ENCODE measurements around the gene RGS3.

RGS3 gene

DNA sequence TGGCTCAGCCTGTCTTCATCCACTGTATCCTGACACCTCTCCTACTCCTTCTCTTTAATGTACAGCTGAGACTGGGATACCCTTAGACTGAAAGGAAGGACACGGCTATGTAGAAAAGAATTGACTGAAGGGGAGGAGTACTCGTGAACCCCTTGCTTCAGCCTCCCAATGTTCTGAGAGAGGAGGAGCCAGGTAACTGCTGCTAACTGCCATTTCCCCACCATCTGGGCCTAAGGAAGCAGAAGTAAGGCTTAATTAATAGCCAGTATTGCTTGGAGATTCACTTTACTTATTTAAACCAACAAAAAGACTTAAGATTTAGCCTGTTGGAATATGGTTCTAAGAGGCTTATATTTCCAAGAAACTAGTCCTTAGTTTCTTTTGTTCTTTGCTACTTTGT is 18.8 kb upstream of the RGS3 start:
- Mint-ChIP-seq H3K4me1 (peaks cover 4% of the 10 kb centered on the region), H3K4me3 (no peak overlapping the region), H3K36me3 (ENCODE audit: low read depth) (no peaks in the 10 kb centered on the region)

DNA sequence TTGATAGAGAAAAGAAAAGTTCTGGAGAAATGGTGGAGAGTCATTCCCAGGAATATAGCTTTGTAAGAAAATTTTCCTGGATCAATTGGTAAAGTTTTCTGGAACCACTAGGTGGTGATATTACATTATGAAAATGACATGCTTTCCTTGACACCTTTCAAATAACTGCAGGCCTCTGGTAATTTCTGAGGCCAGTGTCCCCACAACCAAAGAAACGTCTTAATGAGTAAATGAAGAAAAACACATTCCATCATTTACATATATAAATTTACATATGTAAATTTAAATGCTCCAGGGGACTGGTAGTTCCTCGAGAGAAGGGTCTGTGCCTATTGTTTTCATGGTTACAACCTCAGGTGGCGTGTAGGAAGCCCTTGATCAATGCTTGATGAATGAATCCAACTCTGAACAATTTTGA is 17.2 kb upstream of the RGS3 start:
- TF ChIP-seq, protein P1, sequence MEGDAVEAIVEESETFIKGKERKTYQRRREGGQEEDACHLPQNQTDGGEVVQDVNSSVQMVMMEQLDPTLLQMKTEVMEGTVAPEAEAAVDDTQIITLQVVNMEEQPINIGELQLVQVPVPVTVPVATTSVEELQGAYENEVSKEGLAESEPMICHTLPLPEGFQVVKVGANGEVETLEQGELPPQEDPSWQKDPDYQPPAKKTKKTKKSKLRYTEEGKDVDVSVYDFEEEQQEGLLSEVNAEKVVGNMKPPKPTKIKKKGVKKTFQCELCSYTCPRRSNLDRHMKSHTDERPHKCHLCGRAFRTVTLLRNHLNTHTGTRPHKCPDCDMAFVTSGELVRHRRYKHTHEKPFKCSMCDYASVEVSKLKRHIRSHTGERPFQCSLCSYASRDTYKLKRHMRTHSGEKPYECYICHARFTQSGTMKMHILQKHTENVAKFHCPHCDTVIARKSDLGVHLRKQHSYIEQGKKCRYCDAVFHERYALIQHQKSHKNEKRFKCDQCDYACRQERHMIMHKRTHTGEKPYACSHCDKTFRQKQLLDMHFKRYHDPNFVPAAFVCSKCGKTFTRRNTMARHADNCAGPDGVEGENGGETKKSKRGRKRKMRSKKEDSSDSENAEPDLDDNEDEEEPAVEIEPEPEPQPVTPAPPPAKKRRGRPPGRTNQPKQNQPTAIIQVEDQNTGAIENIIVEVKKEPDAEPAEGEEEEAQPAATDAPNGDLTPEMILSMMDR (IDR thresholded peaks at IDR 0.05; ENCODE audit: unreplicated experiment in 3 of 3) = peak; percentile 69 to 78 (median 70)
- Mint-ChIP-seq H3K4me1 (peaks cover 4% of the 10 kb centered on the region), H3K27ac (no peak overlapping the region), H3K27me3 (ENCODE audit: low read depth) (peaks cover 3% of the 10 kb centered on the region), H3K9me3 (no peaks in the 10 kb centered on the region), H3K36me3 (ENCODE audit: low read depth) (no peaks in the 10 kb centered on the region), H3K4me3 (no peak overlapping the region)

More for the DNA sequence above, 18.8 kb upstream of the RGS3 start:
- TF ChIP-seq, protein P1 (IDR thresholded peaks at IDR 0.05; ENCODE audit: unreplicated experiment in 3 of 3) = no peak
- Mint-ChIP-seq H3K27me3 (ENCODE audit: low read depth) (peaks cover 3% of the 10 kb centered on the region), H3K27ac (no peak overlapping the region), H3K9me3 (no peaks in the 10 kb centered on the region)

DNA sequence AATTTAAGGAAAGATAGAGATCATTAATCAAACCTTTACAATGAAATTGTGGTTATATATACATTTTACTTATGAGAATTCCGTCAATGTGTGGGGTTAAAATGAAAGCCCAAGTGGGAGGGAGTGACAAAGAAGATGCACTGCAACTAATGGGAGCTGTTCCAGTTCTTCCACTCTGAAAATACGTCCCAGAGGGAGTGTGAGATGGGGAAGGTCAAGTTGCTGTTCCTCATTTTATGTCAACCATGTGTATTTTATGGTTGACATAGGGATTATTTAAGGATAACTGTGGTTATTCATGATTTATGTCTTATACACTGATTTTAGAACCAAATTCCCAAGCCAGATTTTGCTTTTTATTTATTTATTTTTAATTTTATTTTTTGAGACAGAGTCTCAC is 14.2 kb upstream of the RGS3 start:
- TF ChIP-seq, protein P1 (IDR thresholded peaks at IDR 0.05; ENCODE audit: unreplicated experiment in 3 of 3) = no peak
- peaks cover 3% of the 10 kb centered on the region for H3K27me3 Mint-ChIP-seq (ENCODE audit: low read depth)
- H3K9me3 Mint-ChIP-seq = no peaks in the 10 kb centered on the region

DNA sequence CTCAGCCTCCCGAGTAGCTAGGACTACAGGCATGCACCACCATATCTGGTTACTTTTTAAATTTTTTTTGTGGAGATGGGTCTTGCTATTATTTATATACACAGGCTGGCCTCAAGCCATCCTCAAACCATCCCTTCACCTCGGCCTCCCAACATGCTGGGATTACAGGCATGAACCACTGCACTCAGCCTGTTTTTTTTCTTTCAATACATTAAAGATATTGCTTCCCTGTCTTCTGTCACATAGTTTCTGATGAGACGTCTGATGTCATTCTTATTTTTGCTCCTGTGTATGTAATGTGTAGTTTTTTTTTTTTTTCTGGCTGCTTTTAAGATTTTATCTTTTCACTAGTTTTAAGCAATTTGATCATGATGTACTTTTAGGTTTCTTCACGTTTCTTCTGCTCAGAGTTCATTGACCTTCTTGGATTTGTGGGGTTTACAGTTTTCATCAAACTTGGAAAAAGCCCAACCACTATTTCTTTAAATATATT is 11.4 kb upstream of the RGS3 start:
- H3K9me3 Mint-ChIP-seq = no peaks in the 10 kb centered on the region
- TF ChIP-seq, protein P1 (IDR thresholded peaks at IDR 0.05; ENCODE audit: unreplicated experiment in 3 of 3) = no peak
- no peak overlapping the region for H3K4me3 Mint-ChIP-seq
- no peak overlapping the region for H3K27ac Mint-ChIP-seq
- H3K4me1 Mint-ChIP-seq = peaks cover 27% of the 10 kb centered on the region
- no peaks in the 10 kb centered on the region for H3K27me3 Mint-ChIP-seq (ENCODE audit: low read depth)
- no peaks in the 10 kb centered on the region for H3K36me3 Mint-ChIP-seq (ENCODE audit: low read depth)

More for the DNA sequence above, 14.2 kb upstream of the RGS3 start:
- H3K4me1 Mint-ChIP-seq = peaks cover 9% of the 10 kb centered on the region
- H3K36me3 Mint-ChIP-seq (ENCODE audit: low read depth) = no peaks in the 10 kb centered on the region
- H3K27ac Mint-ChIP-seq = no peak overlapping the region
- H3K4me3 Mint-ChIP-seq = no peak overlapping the region

DNA sequence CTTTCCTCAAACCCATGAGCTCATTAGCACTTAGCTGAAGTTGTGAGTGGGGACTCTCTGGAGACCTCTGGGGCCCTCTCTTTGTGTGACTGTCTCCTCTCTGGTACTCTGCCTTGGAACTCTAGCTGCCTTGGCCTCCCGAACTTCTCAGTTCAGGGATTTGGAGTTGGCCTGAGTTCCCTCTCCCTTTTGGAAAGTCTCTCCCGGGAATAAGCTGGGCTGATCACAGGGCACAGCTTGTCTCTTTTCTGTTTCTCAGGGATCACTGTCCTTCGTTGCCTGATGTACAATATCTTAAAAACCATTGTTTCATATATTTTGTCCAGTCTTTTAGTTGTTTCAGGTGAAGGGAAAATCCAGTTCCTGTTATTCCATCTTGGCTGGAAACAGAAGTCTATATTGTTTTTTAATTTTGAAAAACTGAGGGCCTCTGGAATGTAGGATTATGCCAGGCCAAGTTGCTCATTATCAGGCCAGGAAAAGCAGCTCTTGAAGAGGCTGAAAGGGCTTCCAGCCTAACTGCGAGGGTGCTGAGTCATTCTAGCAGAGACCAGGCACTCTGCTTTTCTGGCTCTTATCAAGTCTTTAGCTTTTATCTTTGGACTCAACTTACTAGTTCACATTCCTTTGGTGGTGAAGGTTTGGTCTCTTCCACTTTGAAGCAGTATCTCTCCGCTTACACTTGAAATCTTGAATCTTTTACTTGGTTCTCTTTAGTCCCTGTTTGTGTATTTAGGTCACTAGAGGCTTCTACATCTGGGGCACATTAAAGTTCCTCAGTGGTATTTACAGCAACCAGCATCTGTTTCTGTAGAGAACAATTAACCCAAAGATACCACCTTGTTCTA is 8.4 kb upstream of the RGS3 start:
- TF ChIP-seq, protein P1 (IDR thresholded peaks at IDR 0.05; ENCODE audit: unreplicated experiment in 3 of 3) = no peak
- Mint-ChIP-seq H3K4me1 (peaks cover 29% of the 10 kb centered on the region), H3K4me3 (no peak overlapping the region), H3K27me3 (ENCODE audit: low read depth) (no peaks in the 10 kb centered on the region), H3K36me3 (ENCODE audit: low read depth) (no peaks in the 10 kb centered on the region), H3K9me3 (no peaks in the 10 kb centered on the region), H3K27ac (peak overlapping the region; percentile 66 to 94 (median 78))
